Esophagus squamous epithelium (tissue), 4 donors: Measurements from ENCODE around the gene SLC10A3.

Experiments
- POLR2A ChIP-seq, 4 donors: fragments of 450-650 bp; IDR thresholded peaks; one replicate each; pipeline ENCODE4 v1.6.1; 2017; ENCODE audit warnings: antibody characterized with exemption in 4 of 4, mild to moderate bottlenecking in 4 of 4, moderate library complexity in 3 of 4
- TF ChIP-seq, protein P1 (sequence below), 6 experiments: fragments of 450-650 bp in 4 of 6; fragments of 200-600 bp in 2 of 6; sonication (generic) in 2 of 6; IDR thresholded peaks; one replicate each; pipeline ENCODE4 v1.5.1; 2016 to 2019; ENCODE audit warnings: antibody characterized with exemption in 6 of 6, mild to moderate bottlenecking in 4 of 6, moderate library complexity in 4 of 6

DNA sequence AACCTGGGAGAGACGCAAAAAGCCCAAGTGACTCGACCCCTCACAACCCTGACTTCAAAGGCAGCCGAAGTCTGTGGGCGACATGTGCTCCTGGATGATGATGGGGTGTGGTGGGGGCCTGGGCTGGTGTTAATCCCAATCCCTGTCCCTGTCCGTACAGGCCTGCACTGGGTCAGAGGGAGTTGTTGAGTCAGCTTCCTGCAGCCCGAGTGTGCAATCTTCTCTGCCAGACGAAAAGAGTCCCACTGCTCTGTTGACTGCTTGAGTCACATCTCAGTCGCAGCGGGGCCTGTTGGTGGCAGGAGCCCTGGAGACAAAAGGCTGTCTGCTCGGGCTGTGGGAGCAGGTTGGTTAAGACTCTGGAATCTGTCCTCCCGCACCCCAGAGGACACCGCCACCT, 15.3 kb upstream of the SLC10A3 start:
- TF ChIP-seq, protein P1, sequence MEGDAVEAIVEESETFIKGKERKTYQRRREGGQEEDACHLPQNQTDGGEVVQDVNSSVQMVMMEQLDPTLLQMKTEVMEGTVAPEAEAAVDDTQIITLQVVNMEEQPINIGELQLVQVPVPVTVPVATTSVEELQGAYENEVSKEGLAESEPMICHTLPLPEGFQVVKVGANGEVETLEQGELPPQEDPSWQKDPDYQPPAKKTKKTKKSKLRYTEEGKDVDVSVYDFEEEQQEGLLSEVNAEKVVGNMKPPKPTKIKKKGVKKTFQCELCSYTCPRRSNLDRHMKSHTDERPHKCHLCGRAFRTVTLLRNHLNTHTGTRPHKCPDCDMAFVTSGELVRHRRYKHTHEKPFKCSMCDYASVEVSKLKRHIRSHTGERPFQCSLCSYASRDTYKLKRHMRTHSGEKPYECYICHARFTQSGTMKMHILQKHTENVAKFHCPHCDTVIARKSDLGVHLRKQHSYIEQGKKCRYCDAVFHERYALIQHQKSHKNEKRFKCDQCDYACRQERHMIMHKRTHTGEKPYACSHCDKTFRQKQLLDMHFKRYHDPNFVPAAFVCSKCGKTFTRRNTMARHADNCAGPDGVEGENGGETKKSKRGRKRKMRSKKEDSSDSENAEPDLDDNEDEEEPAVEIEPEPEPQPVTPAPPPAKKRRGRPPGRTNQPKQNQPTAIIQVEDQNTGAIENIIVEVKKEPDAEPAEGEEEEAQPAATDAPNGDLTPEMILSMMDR (IDR thresholded peaks at IDR 0.05) = no peak
- no peak for TF ChIP-seq POLR2A (IDR thresholded peaks at IDR 0.05)
